ENCODE results near the gene STOML1. TPM values are rescaled to one million over a fixed set of nuclear protein-coding genes. Genes with fewer than 3 reads are reported as not detected.
"Not testable (repeated sequence)": the region's sequence is repeated elsewhere in the genome, so short reads cannot be mapped to it uniquely, and the experiment has no call there.

Gene STOML1
- polyA plus RNA-seq, 1 donor = 10.3 TPM

GRCh38 chr15:73946795-73947370 lies 45.2 kb downstream of the STOML1 start:
- DNase-seq = no peak

GRCh38 chr15:73946046-73946721 lies 45.9 kb downstream of the STOML1 start:
- no peak for DNase-seq

- DNase-seq = no peak
These were observed 47.0 kb downstream of the STOML1 start for GRCh38 chr15:73945130-73945508.

- DNase-seq = no peak
These were observed 47.6 kb downstream of the STOML1 start for GRCh38 chr15:73944161-73945129.

GRCh38 chr15:73942751-73943270 lies 49.3 kb downstream of the STOML1 start:
- DNase-seq = no peak

- no peak for DNase-seq
These were observed 50.0 kb downstream of the STOML1 start for GRCh38 chr15:73941871-73942635.

- no peak for DNase-seq
These were observed 50.6 kb downstream of the STOML1 start for GRCh38 chr15:73941449-73941848.

- DNase-seq = no peak
These were observed 51.1 kb downstream of the STOML1 start for GRCh38 chr15:73941044-73941443.

- DNase-seq = no peak
These were observed 51.8 kb downstream of the STOML1 start for GRCh38 chr15:73940061-73940981.

GRCh38 chr15:73939138-73939537 lies 53.0 kb downstream of the STOML1 start:
- no peak for DNase-seq

GRCh38 chr15:73938516-73938915 lies 53.6 kb downstream of the STOML1 start:
- not testable (repeated sequence) for DNase-seq

GRCh38 chr15:73937726-73938125 lies 54.4 kb downstream of the STOML1 start:
- DNase-seq = no peak

GRCh38 chr15:73937296-73937695 lies 54.8 kb downstream of the STOML1 start:
- no peak for DNase-seq

- no peak for DNase-seq
These were observed 55.4 kb downstream of the STOML1 start for GRCh38 chr15:73936588-73937290.

GRCh38 chr15:73936181-73936580 lies 55.9 kb downstream of the STOML1 start:
- no peak for DNase-seq

- no peak for DNase-seq
These were observed 56.5 kb downstream of the STOML1 start for GRCh38 chr15:73935547-73935946.

GRCh38 chr15:73934281-73934680 lies 57.8 kb downstream of the STOML1 start:
- no peak for DNase-seq

- DNase-seq = no peak
These were observed 59.5 kb downstream of the STOML1 start for GRCh38 chr15:73932381-73933191.

- DNase-seq = no peak
These were observed 60.7 kb downstream of the STOML1 start for GRCh38 chr15:73931441-73931840.
